ENCODE measurements around the gene PEX26.

DNA sequence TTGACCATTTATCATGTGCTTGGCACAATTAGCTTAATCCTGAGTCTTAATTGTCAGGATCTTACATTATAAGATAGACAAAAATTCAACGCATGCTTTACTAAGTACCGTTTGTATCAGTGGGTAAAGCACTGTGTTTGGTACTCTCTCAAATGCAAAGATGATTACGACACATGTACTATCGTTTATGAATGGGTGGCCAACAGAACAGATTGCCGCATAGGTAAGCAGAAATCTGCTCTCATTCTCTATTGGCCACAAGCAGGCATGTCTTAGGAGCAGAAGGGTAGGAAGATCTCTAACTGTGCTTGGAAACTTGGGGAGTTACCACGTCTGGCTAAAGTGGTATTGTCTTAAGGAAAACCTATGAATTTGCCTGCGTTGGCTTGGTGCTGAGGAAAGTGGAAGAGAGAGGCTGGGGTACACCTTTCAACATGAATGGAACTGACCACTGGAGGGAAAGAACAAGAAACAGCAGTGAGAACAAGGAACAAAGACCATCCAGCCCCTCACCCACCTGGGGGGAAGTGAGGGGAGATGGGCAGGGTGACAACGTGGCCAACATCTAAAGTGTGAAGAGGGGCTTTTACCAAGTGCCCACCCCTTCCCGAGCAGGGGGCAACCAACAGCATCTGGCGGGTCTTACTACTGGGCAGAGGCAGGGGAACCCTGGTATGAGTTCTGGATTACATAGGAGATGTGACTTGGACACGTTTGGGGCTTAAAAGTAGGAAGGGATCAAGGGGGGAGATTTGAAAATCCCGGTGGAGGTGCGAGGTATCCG, 31.8 kb downstream of the PEX26 start:
- TF ChIP-seq, protein P1, sequence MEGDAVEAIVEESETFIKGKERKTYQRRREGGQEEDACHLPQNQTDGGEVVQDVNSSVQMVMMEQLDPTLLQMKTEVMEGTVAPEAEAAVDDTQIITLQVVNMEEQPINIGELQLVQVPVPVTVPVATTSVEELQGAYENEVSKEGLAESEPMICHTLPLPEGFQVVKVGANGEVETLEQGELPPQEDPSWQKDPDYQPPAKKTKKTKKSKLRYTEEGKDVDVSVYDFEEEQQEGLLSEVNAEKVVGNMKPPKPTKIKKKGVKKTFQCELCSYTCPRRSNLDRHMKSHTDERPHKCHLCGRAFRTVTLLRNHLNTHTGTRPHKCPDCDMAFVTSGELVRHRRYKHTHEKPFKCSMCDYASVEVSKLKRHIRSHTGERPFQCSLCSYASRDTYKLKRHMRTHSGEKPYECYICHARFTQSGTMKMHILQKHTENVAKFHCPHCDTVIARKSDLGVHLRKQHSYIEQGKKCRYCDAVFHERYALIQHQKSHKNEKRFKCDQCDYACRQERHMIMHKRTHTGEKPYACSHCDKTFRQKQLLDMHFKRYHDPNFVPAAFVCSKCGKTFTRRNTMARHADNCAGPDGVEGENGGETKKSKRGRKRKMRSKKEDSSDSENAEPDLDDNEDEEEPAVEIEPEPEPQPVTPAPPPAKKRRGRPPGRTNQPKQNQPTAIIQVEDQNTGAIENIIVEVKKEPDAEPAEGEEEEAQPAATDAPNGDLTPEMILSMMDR (IDR thresholded peaks at IDR 0.05) = no peak
- TF ChIP-seq POLR2AphosphoS5 (IDR thresholded peaks at IDR 0.05) = no peak
